Testis (tissue), 3 donors: Measurements from ENCODE around the gene CDH23. TPM values are rescaled to one million over a fixed set of nuclear protein-coding genes. Genes with fewer than 3 reads are reported as not detected.

ENCODE experiments used
- DNase-seq: peaks from one replicate; pipeline ENCODE4 v3.0.0-alpha.2; 2019
- H3K27ac ChIP-seq, 2 donors: fragments of 200-600 bp; sonication (generic); one replicate each; pipeline ENCODE4 v1.5.1; 2019
- H3K27me3 ChIP-seq: fragments of 200-600 bp; sonication (generic); one replicate; pipeline ENCODE4 v1.5.1; 2019
- H3K36me3 ChIP-seq: fragments of 200-600 bp; sonication (generic); one replicate; pipeline ENCODE4 v1.5.1; 2017; ENCODE audit warnings: low read depth; ENCODE audit errors: missing control alignments
- H3K4me1 ChIP-seq: fragments of 200-600 bp; sonication (generic); one replicate; pipeline ENCODE4 v1.5.1; 2019
- H3K4me3 ChIP-seq, 2 donors: fragments of 200-600 bp; sonication (generic); one replicate each; pipeline ENCODE4 v1.5.1; 2017 to 2019
- H3K9me3 ChIP-seq: fragments of 200-600 bp; sonication (generic); one replicate; pipeline ENCODE4 v1.5.1; 2017
- CTCF ChIP-seq, 3 experiments: fragments of 450-650 bp in 2 of 3; fragments of 200-600 bp in 1 of 3; sonication (generic) in 1 of 3; IDR thresholded peaks; one replicate each; pipeline ENCODE4 v1.5.1; 2016 to 2019; ENCODE audit warnings: antibody characterized with exemption in 3 of 3, mild to moderate bottlenecking in 2 of 3, moderate library complexity in 1 of 3
- POLR2A ChIP-seq: fragments of 450-650 bp; IDR thresholded peaks from one replicate; pipeline ENCODE4 v1.6.1; 2017; ENCODE audit warnings: antibody characterized with exemption, mild to moderate bottlenecking, moderate library complexity
- WGBS, 2 donors: methylation state at CpG; one replicate each; pipeline ENCODE4 v1.1.5; 2018; 5-methylcytosine and 5-hydroxymethylcytosine counted together
- intact Hi-C: fragments of 100-400 bp; cut with DNase I; formaldehyde crosslinking; loops from one replicate; pipeline ENCODE4 v1.15.1; 2023; ENCODE audit warnings: low total_unique reads
- polyA plus RNA-seq: library from polyadenylated mRNA; stranded (reverse); fragments of 350-450 nt; fragmentation: Illumina TruSeq; extraction: RNeasy Lipid Tissue Mini Kit (QIAGEN cat#74804); gene quantifications from one replicate; pipeline ENCODE4 v1.2.3, GENCODE V29; 2014; ENCODE audit warnings: low read depth, low replicate concordance; ENCODE audit not compliant: insufficient read depth
- total RNA-seq, 2 donors: library from RNA; depleted of rRNA; stranded (reverse); fragments of >200 nt; gene quantifications; one replicate each; pipeline ENCODE4 v1.2.3, GENCODE V29; 2016

Gene CDH23
- total and polyA plus RNA-seq, 3 donors from 2014 or later = 29.8 to 125 (median 81.7) TPM

- H3K9me3 ChIP-seq = no peaks in the 10 kb centered on the region
- H3K4me1 ChIP-seq = no peaks in the 10 kb centered on the region
- H3K27ac ChIP-seq = no peak overlapping the region
- TF ChIP-seq POLR2A (no peak), CTCF (IDR thresholded peaks at IDR 0.05) (no peak)
- WGBS, 2 donors = 84 to 97% methylated on average over 3 of the region's 3 CpGs
- DNase-seq = no peak
- no peak overlapping the region for H3K4me3 ChIP-seq
- H3K36me3 ChIP-seq = no peaks in the 10 kb centered on the region
- H3K27me3 ChIP-seq = no peaks in the 10 kb centered on the region
- intact Hi-C loops = no loop called here
Observed at GRCh38 chr10:71562904-71563303, 166.2 kb downstream of the CDH23 start.

DNA sequence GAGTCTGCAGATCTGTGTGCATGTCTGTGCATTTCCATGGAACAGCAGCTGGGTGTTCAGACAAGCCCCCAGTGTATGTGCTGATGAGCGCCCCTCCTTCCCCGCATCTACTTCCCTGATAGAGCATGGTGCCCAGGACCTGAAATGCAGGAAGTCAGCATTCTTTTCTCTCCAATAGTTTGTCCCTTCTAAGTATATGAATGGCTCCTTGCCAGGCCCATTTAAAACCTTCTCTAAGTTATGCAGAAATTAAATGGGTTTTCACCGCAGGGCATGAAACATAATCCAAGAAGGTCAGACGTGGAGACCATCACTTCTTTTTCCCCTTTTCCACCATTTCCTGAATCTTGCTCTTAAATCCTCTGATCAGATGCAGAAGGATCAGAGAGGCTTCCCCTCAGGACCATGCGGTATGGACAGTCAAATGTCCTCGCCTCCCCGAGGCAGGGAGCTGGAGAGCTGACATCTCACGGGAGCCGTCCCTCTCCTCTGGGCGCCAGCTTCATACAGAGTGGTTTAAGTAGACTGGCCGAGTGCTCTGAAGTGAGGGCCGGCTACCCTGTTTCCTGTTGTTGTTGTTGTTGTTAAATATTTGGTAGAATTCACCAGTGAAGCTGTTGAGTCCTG lies 167.6 kb downstream of the CDH23 start:
- H3K4me3 ChIP-seq = no peak overlapping the region
- no peak overlapping the region for H3K27ac ChIP-seq
- H3K9me3 ChIP-seq = no peaks in the 10 kb centered on the region
- H3K27me3 ChIP-seq = no peaks in the 10 kb centered on the region
- 85 to 88% methylated on average over 12 of the region's 12 CpGs for WGBS, 2 donors
- no peak for DNase-seq
- no peaks in the 10 kb centered on the region for H3K4me1 ChIP-seq
- TF ChIP-seq CTCF (IDR thresholded peaks at IDR 0.05) (no peak), POLR2A (no peak)
- intact Hi-C loops = no loop called here
- H3K36me3 ChIP-seq = no peaks in the 10 kb centered on the region

GRCh38 chr10:71565284-71566000 lies 168.7 kb downstream of the CDH23 start:
- no peaks in the 10 kb centered on the region for H3K27me3 ChIP-seq
- TF ChIP-seq POLR2A (no peak), CTCF (IDR thresholded peaks at IDR 0.05) (no peak)
- intact Hi-C loops = no loop called here
- no peak for DNase-seq
- no peaks in the 10 kb centered on the region for H3K4me1 ChIP-seq
- no peak overlapping the region for H3K27ac ChIP-seq
- no peaks in the 10 kb centered on the region for H3K36me3 ChIP-seq
- whole genome bisulfite sequencing, 2 donors = 86 to 90% methylated on average over 2 of the region's 2 CpGs
- H3K4me3 ChIP-seq = no peak overlapping the region
- no peaks in the 10 kb centered on the region for H3K9me3 ChIP-seq

DNA sequence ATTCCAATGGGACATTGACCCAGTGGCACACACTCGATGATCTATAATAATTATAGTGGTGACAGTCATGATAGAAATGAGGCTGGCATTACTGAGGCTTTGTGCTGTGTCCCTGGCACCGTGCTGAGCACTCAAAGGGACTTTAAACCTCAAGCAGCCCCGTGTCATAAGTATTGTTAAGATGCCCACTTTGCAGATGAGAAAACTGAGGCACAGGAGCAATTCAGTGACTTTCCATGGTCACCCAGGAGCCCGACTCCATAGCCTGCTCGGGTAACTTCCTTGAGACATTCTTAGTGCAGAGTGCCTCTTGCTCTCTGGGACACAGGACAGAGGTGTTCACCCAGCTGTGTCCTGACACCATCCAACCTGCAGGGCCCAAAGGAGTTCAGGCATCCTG lies 170.3 kb downstream of the CDH23 start:
- Histone ChIP-seq H3K4me3 (no peak overlapping the region), H3K9me3 (no peaks in the 10 kb centered on the region), H3K27ac (no peak overlapping the region), H3K36me3 (no peaks in the 10 kb centered on the region), H3K4me1 (no peaks in the 10 kb centered on the region), H3K27me3 (no peaks in the 10 kb centered on the region)
- TF ChIP-seq CTCF (IDR thresholded peaks at IDR 0.05) (no peak), POLR2A (no peak)
- intact Hi-C loops = no loop called here
- WGBS, 2 donors = 87 to 93% methylated on average over 4 to 5 of the region's 5 CpGs
- DNase-seq = no peak
